Suprapubic skin (tissue), 4 donors: ENCODE data around the gene PRKRA.

Experiments
- POLR2A ChIP-seq, 2 donors: fragments of 450-650 bp; IDR thresholded peaks; one replicate each; pipeline ENCODE4 v1.6.1; 2017; ENCODE audit warnings: antibody characterized with exemption in 2 of 2, mild to moderate bottlenecking in 2 of 2, moderate library complexity in 2 of 2
- POLR2AphosphoS5 ChIP-seq, 3 donors: sonication (generic); formaldehyde crosslinking; IDR thresholded peaks; one replicate each; pipeline ENCODE4 v1.6.1; 2017; ENCODE audit warnings: antibody characterized with exemption in 3 of 3
- TF ChIP-seq, protein P1 (sequence below), 2 donors: fragments of 200-600 bp in 1 of 2; fragments of 450-650 bp in 1 of 2; sonication (generic) in 1 of 2; IDR thresholded peaks; one replicate each; pipeline ENCODE4 v1.5.1; 2016 to 2019; ENCODE audit warnings: antibody characterized with exemption in 2 of 2, mild to moderate bottlenecking in 1 of 2, moderate library complexity in 1 of 2

DNA sequence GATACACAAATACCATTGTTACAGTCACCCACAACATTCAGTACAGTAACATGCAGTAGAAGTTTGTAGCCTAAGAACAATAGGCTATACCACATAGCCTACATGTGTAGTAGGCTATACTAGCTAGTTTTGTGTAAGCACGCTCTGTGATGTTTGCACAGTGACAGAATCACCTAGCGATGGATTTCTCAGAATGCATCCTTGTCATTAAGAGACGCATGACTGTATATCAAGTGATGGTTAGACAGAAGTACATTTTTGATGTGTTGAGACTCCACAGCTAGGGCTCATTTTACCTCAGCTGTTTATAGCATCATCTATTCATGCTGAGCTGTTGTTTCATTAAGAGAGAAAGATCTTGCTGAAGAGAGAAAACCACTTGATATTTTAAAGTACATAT is 48.7 kb upstream of the PRKRA start:
- TF ChIP-seq POLR2AphosphoS5 (IDR thresholded peaks at IDR 0.05) (no peak), POLR2A (IDR thresholded peaks at IDR 0.05) (no peak)
- TF ChIP-seq, protein P1, sequence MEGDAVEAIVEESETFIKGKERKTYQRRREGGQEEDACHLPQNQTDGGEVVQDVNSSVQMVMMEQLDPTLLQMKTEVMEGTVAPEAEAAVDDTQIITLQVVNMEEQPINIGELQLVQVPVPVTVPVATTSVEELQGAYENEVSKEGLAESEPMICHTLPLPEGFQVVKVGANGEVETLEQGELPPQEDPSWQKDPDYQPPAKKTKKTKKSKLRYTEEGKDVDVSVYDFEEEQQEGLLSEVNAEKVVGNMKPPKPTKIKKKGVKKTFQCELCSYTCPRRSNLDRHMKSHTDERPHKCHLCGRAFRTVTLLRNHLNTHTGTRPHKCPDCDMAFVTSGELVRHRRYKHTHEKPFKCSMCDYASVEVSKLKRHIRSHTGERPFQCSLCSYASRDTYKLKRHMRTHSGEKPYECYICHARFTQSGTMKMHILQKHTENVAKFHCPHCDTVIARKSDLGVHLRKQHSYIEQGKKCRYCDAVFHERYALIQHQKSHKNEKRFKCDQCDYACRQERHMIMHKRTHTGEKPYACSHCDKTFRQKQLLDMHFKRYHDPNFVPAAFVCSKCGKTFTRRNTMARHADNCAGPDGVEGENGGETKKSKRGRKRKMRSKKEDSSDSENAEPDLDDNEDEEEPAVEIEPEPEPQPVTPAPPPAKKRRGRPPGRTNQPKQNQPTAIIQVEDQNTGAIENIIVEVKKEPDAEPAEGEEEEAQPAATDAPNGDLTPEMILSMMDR (IDR thresholded peaks at IDR 0.05): no peak
